ENCODE data around the gene DELE1. TPM values are rescaled to one million over a fixed set of nuclear protein-coding genes. Genes with fewer than 3 reads are reported as not detected.

Gene DELE1
- total RNA-seq, 4 donors from 2014 or later: 24.7 to 102 (median 45.8) TPM

DNA sequence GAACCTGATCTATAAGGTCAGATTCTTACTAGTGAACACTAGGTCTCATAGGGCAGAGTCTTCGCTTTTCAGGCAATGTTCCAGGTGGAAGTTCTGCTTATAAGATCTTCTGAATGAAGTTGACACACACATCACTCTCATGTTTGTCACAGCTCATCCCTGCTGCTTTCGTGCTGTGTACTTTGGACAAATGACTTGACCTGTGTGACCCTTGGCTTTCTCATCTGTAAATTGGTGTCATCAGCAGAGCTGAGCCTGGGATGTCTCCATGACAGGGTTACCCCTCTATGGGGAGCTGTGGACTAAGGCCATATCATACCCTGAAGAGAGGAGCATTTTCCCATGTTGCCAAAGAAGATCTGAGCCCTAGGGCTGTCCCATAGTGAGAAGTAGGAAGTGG lies 2.8 kb downstream of the DELE1 start:
- no peak for TF ChIP-seq POLR2A (IDR thresholded peaks at IDR 0.05)
- TF ChIP-seq, protein P1, sequence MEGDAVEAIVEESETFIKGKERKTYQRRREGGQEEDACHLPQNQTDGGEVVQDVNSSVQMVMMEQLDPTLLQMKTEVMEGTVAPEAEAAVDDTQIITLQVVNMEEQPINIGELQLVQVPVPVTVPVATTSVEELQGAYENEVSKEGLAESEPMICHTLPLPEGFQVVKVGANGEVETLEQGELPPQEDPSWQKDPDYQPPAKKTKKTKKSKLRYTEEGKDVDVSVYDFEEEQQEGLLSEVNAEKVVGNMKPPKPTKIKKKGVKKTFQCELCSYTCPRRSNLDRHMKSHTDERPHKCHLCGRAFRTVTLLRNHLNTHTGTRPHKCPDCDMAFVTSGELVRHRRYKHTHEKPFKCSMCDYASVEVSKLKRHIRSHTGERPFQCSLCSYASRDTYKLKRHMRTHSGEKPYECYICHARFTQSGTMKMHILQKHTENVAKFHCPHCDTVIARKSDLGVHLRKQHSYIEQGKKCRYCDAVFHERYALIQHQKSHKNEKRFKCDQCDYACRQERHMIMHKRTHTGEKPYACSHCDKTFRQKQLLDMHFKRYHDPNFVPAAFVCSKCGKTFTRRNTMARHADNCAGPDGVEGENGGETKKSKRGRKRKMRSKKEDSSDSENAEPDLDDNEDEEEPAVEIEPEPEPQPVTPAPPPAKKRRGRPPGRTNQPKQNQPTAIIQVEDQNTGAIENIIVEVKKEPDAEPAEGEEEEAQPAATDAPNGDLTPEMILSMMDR (IDR thresholded peaks at IDR 0.05): no peak
- Histone ChIP-seq H3K9me3 (no peaks in the 10 kb centered on the region), H3K27me3 (no peaks in the 10 kb centered on the region), H3K27ac (no peak overlapping the region), H3K4me1 (peaks cover 4 to 5% of the 10 kb centered on the region in 2 donors), H3K36me3 (no peaks in the 10 kb centered on the region), H3K4me3 (no peak overlapping the region)
- intact Hi-C loops (cut with DNase I; ENCODE audit: low total_unique reads): no loop called here
- no peak for DNase-seq

- Histone ChIP-seq H3K27me3 (no peaks in the 10 kb centered on the region), H3K4me1 (peaks cover 4 to 5% of the 10 kb centered on the region in 2 donors), H3K9me3 (no peaks in the 10 kb centered on the region), H3K4me3 (no peak overlapping the region), H3K36me3 (no peaks in the 10 kb centered on the region), H3K27ac (no peak overlapping the region)
- intact Hi-C loops (cut with DNase I; ENCODE audit: low total_unique reads): no loop called here
- TF ChIP-seq, protein P1 (IDR thresholded peaks at IDR 0.05): no peak
- no peak for TF ChIP-seq POLR2A (IDR thresholded peaks at IDR 0.05)
- DNase-seq: peak in 1 of 2 donors; percentile 37
Measured at GRCh38 chr5:141928051-141928450, 4.4 kb downstream of the DELE1 start.

DNA sequence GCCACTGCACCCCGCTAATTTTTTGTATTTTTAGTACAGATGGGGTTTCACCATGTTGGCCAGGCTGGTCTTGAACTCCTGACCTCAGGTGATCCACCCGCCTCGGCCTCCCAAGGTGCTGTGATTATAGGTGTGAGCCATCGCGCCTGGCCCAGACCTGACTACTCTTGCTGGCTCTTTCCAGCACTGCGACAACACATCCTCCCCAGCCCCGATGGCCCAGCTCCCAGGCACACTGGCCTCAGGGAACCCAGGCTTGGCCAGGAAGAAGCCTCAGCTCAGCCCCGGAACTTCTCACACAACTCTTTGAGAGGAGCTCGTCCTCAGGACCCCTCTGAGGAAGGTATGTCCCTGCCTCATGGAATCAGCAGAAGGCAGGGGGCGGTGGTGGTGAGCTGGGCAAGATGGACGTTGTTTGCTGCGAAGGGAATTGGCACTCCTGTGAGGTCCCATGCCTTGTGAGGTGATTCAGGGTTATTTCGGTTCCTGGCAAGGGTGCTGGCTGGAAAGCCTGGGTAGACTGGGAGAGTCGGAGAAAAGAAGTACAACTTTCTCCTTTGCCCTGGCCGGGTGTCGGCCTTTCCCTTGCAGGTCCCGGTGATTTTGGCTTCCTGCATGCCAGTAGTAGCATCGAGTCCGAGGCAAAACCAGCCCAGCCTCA lies 5.9 kb downstream of the DELE1 start:
- intact Hi-C loops (cut with DNase I; ENCODE audit: low total_unique reads): no loop called here
- Histone ChIP-seq H3K27me3 (no peaks in the 10 kb centered on the region), H3K27ac (no peak overlapping the region), H3K4me1 (peaks cover under 1% of the 10 kb centered on the region in 2 donors), H3K4me3 (no peak overlapping the region), H3K36me3 (no peaks in the 10 kb centered on the region), H3K9me3 (no peaks in the 10 kb centered on the region)
- TF ChIP-seq, protein P1 (IDR thresholded peaks at IDR 0.05): no peak
- TF ChIP-seq POLR2A (IDR thresholded peaks at IDR 0.05): no peak
- DNase-seq: no peak

- Histone ChIP-seq H3K9me3 (no peaks in the 10 kb centered on the region), H3K36me3 (no peaks in the 10 kb centered on the region), H3K4me1 (no peaks in the 10 kb centered on the region), H3K27me3 (no peaks in the 10 kb centered on the region), H3K27ac (no peak overlapping the region), H3K4me3 (no peak overlapping the region)
- DNase-seq: no peak
- no peak for TF ChIP-seq POLR2A (IDR thresholded peaks at IDR 0.05)
- TF ChIP-seq, protein P1 (IDR thresholded peaks at IDR 0.05): no peak
- intact Hi-C loops (cut with DNase I; ENCODE audit: low total_unique reads): no loop called here
Measured at GRCh38 chr5:141931694-141932093, 8.0 kb downstream of the DELE1 start.

GRCh38 chr5:141933151-141933550 lies 9.5 kb downstream of the DELE1 start:
- Histone ChIP-seq H3K9me3 (no peaks in the 10 kb centered on the region), H3K36me3 (no peaks in the 10 kb centered on the region), H3K4me3 (no peak overlapping the region), H3K4me1 (no peaks in the 10 kb centered on the region), H3K27me3 (no peaks in the 10 kb centered on the region), H3K27ac (no peak overlapping the region)
- DNase-seq: no peak
- intact Hi-C loops (cut with DNase I; ENCODE audit: low total_unique reads): no loop called here
- TF ChIP-seq POLR2A (IDR thresholded peaks at IDR 0.05): no peak
- TF ChIP-seq, protein P1 (IDR thresholded peaks at IDR 0.05): no peak
